Left lung (tissue), 10 donors: ENCODE data around the gene PDK2. TPM values are rescaled to one million over a fixed set of nuclear protein-coding genes. Genes with fewer than 3 reads are reported as not detected.

Experiments
- ATAC-seq: fragments of 200-7000 bp; cut with Tn5 transposase; one replicate; pipeline ENCODE4 v1.9.1; 2020; ENCODE audit warnings: moderate library complexity
- DNase-seq, 4 donors: peaks; one replicate each; pipeline ENCODE4 v3.0.0-alpha.2; 2013 to 2020
- H3K27ac ChIP-seq, 2 donors: fragments of 200-600 bp; sonication (generic) in 1 of 2; one replicate each; pipeline versions ENCODE4 v1.5.0 to v1.8.0; 2020 to 2021
- H3K27me3 ChIP-seq, 2 donors: fragments of 200-600 bp; sonication (generic) in 1 of 2; one replicate each; pipeline versions ENCODE4 v1.5.0 to v1.8.0; 2020 to 2021
- H3K36me3 ChIP-seq, 2 donors: fragments of 200-600 bp; sonication (generic) in 1 of 2; one replicate each; pipeline versions ENCODE4 v1.5.0 to v1.8.0; 2020 to 2021
- H3K4me1 ChIP-seq, 2 donors: fragments of 200-600 bp; one replicate each; pipeline ENCODE4 v1.8.0; 2021
- H3K4me3 ChIP-seq, 2 donors: fragments of 200-600 bp; sonication (generic) in 1 of 2; one replicate each; pipeline versions ENCODE4 v1.5.0 to v1.8.0; 2020 to 2021; ENCODE audit warnings: mild to moderate bottlenecking in 1 of 2
- H3K9me3 ChIP-seq, 2 donors: fragments of 200-600 bp; sonication (generic) in 1 of 2; one replicate each; pipeline versions ENCODE4 v1.5.0 to v1.8.0; 2020 to 2021
- CTCF ChIP-seq, 2 donors: fragments of 200-600 bp; sonication (generic) in 1 of 2; IDR thresholded peaks; one replicate each; pipeline versions ENCODE4 v1.5.0 to v1.8.0; 2021; ENCODE audit warnings: antibody characterized with exemption in 2 of 2
- intact Hi-C, 2 donors: fragments of 100-400 bp; cut with DNase I; formaldehyde crosslinking; loops; one replicate each; pipeline versions ENCODE4 v1.11.2 to v1.14.2; 2022
- polyA plus RNA-seq, 6 donors: library from polyadenylated mRNA; unstranded; fragments of 120-200 nt; gene quantifications; one replicate each; pipeline ENCODE4 v1.2.1, GENCODE V29; 2013; ENCODE audit not compliant: insufficient read length in 6 of 6
- total RNA-seq, 2 donors: library from RNA; stranded (reverse); fragmentation: NEBNext Ultra II Directional; extraction: Animal tissue kit (Norgen Biotek cat#: 25700); gene quantifications; one replicate each; pipeline ENCODE4 v1.2.1, GENCODE V29; 2021
- donor health status: DM: no; HTN: yes; CAD: no.
- donor health status: DM: no; HTN: no; CAD: no.

Gene PDK2
- total and polyA plus RNA-seq, 8 donors: 20.7 to 83.8 (median 67.4) TPM

GRCh38 chr17:50111673-50112655, 16.8 kb downstream of the PDK2 start:
- peak; percentile 18 for ATAC-seq
- intact Hi-C loops: no loop called here
- H3K4me1 ChIP-seq: peaks cover 5 to 10% of the 10 kb centered on the region in 2 donors
- no peaks in the 10 kb centered on the region for H3K9me3 ChIP-seq
- H3K27me3 ChIP-seq: peaks cover 6 to 25% of the 10 kb centered on the region in 2 donors
- H3K36me3 ChIP-seq: peaks cover 0 to 26% of the 10 kb centered on the region in 2 donors
- peak overlapping the region; percentile 48 to 60 for H3K27ac ChIP-seq
- H3K4me3 ChIP-seq: no peak overlapping the region
- TF ChIP-seq CTCF (IDR thresholded peaks at IDR 0.05): no peak
- peak in 1 of 4 donors; percentile 64 for DNase-seq

GRCh38 chr17:50112694-50113093, 17.5 kb downstream of the PDK2 start:
- Histone ChIP-seq H3K9me3 (no peaks in the 10 kb centered on the region), H3K4me1 (peaks cover 12 to 17% of the 10 kb centered on the region in 2 donors), H3K27me3 (peaks cover 9 to 33% of the 10 kb centered on the region in 2 donors), H3K4me3 (no peak overlapping the region), H3K36me3 (peaks cover 0 to 26% of the 10 kb centered on the region in 2 donors), H3K27ac (peak overlapping the region; percentile 48 to 60)
- intact Hi-C loops: no loop called here
- TF ChIP-seq CTCF (IDR thresholded peaks at IDR 0.05): no peak
- DNase-seq: peak in 1 of 4 donors; percentile 75
- no peak for ATAC-seq

GRCh38 chr17:50113624-50114320, 18.6 kb downstream of the PDK2 start:
- intact Hi-C loops: no loop called here
- no peak overlapping the region for H3K27ac ChIP-seq
- H3K27me3 ChIP-seq: peaks cover 9 to 43% of the 10 kb centered on the region in 2 donors
- H3K4me3 ChIP-seq: no peak overlapping the region
- no peak for DNase-seq
- no peak for ATAC-seq
- no peaks in the 10 kb centered on the region for H3K9me3 ChIP-seq
- H3K4me1 ChIP-seq: peaks cover 13 to 17% of the 10 kb centered on the region in 2 donors
- TF ChIP-seq CTCF (IDR thresholded peaks at IDR 0.05): no peak
- peaks cover 0 to 19% of the 10 kb centered on the region in 2 donors for H3K36me3 ChIP-seq

- Histone ChIP-seq H3K4me3 (no peak overlapping the region), H3K36me3 (peaks cover 0 to 13% of the 10 kb centered on the region in 2 donors), H3K27me3 (peaks cover 9 to 50% of the 10 kb centered on the region in 2 donors), H3K27ac (no peak overlapping the region), H3K4me1 (peaks cover 13 to 17% of the 10 kb centered on the region in 2 donors), H3K9me3 (no peaks in the 10 kb centered on the region)
- intact Hi-C loops: no loop called here
- TF ChIP-seq CTCF (IDR thresholded peaks at IDR 0.05): no peak
- no peak for ATAC-seq
- no peak for DNase-seq
Observed at GRCh38 chr17:50114401-50114800, 19.2 kb downstream of the PDK2 start.
